H1 (cell line): ENCODE data around the gene VCPKMT. TPM values are rescaled to one million over a fixed set of nuclear protein-coding genes. Genes with fewer than 3 reads are reported as not detected.

ENCODE experiments used
- CTCF ChIA-PET: fragments of 300-600 bp; sonication (Branson Sonifier 250); formaldehyde crosslinking; loops from one replicate; lab custom pipeline; 2021; ENCODE audit not compliant: partially characterized antibody; lab: Charles Lee
- POLR2A ChIA-PET: fragments of 300-600 bp; sonication (Branson Sonifier 250); formaldehyde crosslinking; loops from one replicate; lab custom pipeline; 2021; ENCODE audit warnings: inconsistent platforms; ENCODE audit not compliant: partially characterized antibody; lab: Charles Lee
- DNase-seq, 2 experiments: peaks; one replicate each; pipeline versions ENCODE4 v3.0.0 to v3.0.0-alpha.2; 2010 to 2022; ENCODE audit warnings: low spot score in 2 of 2, low read depth in 1 of 2, mixed read lengths in 1 of 2
- FAIRE-seq: peaks from 2 replicates; lab custom pipeline; 2011; peaks lifted over from hg19 to GRCh38; lab: Jason Lieb, UNC
- H2AFZ ChIP-seq: 2 replicates; pipeline ENCODE4 v1.8.1; 2012; ENCODE audit warnings: low read length, inconsistent platforms
- H2AK5ac ChIP-seq: 2 replicates; pipeline ENCODE4 v1.6.1; 2013; ENCODE audit warnings: low read depth, low read length
- H2BK120ac ChIP-seq: replicated peaks from 2 replicates; pipeline ENCODE3; 2013; ENCODE audit warnings: low read depth, low read length, inconsistent platforms
- H2BK12ac ChIP-seq: 2 replicates; pipeline ENCODE4 v1.6.1; 2013; ENCODE audit warnings: low read depth, low read length
- H2BK15ac ChIP-seq: 2 replicates; pipeline ENCODE4 v1.6.1; 2013; ENCODE audit warnings: low read length
- H2BK20ac ChIP-seq: 2 replicates; pipeline ENCODE4 v1.6.1; 2013; ENCODE audit warnings: low read length
- H2BK5ac ChIP-seq: 2 replicates; pipeline ENCODE4 v1.6.1; 2013; ENCODE audit warnings: low read depth, low read length
- H3K14ac ChIP-seq: 2 replicates; pipeline ENCODE4 v1.6.1; 2013; ENCODE audit warnings: inconsistent platforms; ENCODE audit not compliant: insufficient read length
- H3K18ac ChIP-seq: 2 replicates; pipeline ENCODE4 v1.6.1; 2013; ENCODE audit warnings: low read length; ENCODE audit errors: extremely low read depth
- H3K23ac ChIP-seq: 2 replicates; pipeline ENCODE4 v1.6.1; 2013; ENCODE audit warnings: inconsistent platforms; ENCODE audit not compliant: insufficient read length
- H3K23me2 ChIP-seq: 2 replicates; pipeline ENCODE4 v1.6.1; 2013; ENCODE audit warnings: low read depth, low read length
- H3K27ac ChIP-seq: 2 replicates; pipeline ENCODE4 v1.6.1; 2011; ENCODE audit warnings: low read depth, low read length, inconsistent platforms
- H3K27me3 ChIP-seq, 4 experiments: replicated peaks in 1 of 4; 1 replicate in 1 of 4; 2 replicates in 3 of 4; pipeline versions ENCODE4 v1.6.1 to v1.8.1; 2011 to 2013; ENCODE audit warnings: low read length in 3 of 4, mild to moderate bottlenecking in 3 of 4, inconsistent platforms in 2 of 4, mixed read lengths in 2 of 4, moderate library complexity in 1 of 4; ENCODE audit not compliant: control insufficient read depth in 3 of 4, insufficient read depth in 3 of 4; ENCODE audit errors: extremely low read depth in 1 of 4
- H3K36me3 ChIP-seq, 4 experiments: 2 replicates each; pipeline versions ENCODE4 v1.6.1 to v1.8.1; 2011 to 2013; ENCODE audit warnings: mild to moderate bottlenecking in 4 of 4, low read length in 3 of 4, moderate library complexity in 2 of 4, control low read depth in 1 of 4, inconsistent platforms in 1 of 4; ENCODE audit not compliant: insufficient read depth in 4 of 4, control insufficient read depth in 2 of 4
- H3K4ac ChIP-seq: replicated peaks from 2 replicates; pipeline ENCODE3; 2013; ENCODE audit warnings: low read length, low read depth, mixed read lengths, inconsistent platforms; ENCODE audit not compliant: insufficient read length
- H3K4me1 ChIP-seq, 4 experiments: replicated peaks in 1 of 4; 1 replicate in 1 of 4; 2 replicates in 3 of 4; pipeline versions ENCODE4 v1.6.1 to v1.8.1; 2011 to 2013; ENCODE audit warnings: low read length in 3 of 4, inconsistent platforms in 2 of 4, mixed read lengths in 1 of 4; ENCODE audit not compliant: insufficient read depth in 4 of 4, control insufficient read depth in 3 of 4
- H3K4me2 ChIP-seq, 2 experiments: 2 replicates each; pipeline versions ENCODE4 v1.6.1 to v1.8.1; 2011 to 2013; ENCODE audit warnings: low read depth in 2 of 2, low read length in 2 of 2, control low read depth in 1 of 2, inconsistent platforms in 1 of 2, mild to moderate bottlenecking in 1 of 2; ENCODE audit not compliant: insufficient read depth in 1 of 2
- H3K4me3 ChIP-seq, 4 experiments: fragments of 200-600, 300-600 bp in 1 of 4; sonication (generic), shearing (Covaris generic), sonication (Bioruptor Twin) in 1 of 4; 2 replicates each; pipeline versions ENCODE4 v1.5.1 to v1.8.1; 2011 to 2016; ENCODE audit warnings: low read length in 4 of 4, low read depth in 3 of 4, control low read depth in 2 of 4, inconsistent platforms in 2 of 4, mild to moderate bottlenecking in 2 of 4, mixed read lengths in 1 of 4, moderate library complexity in 1 of 4; ENCODE audit not compliant: insufficient read depth in 2 of 4; ENCODE audit errors: extremely low read depth in 1 of 4
- H3K56ac ChIP-seq: replicated peaks from 2 replicates; pipeline ENCODE3; 2013; ENCODE audit warnings: low read depth, mild to moderate bottlenecking, mixed read lengths, low read length, inconsistent platforms; ENCODE audit not compliant: insufficient read length
- H3K79me1 ChIP-seq: 2 replicates; pipeline ENCODE4 v1.6.1; 2013; ENCODE audit warnings: low read depth, low read length, control low read depth
- H3K79me2 ChIP-seq, 2 experiments: 2 replicates each; pipeline versions ENCODE4 v1.6.1 to v1.8.1; 2012 to 2013; ENCODE audit warnings: low read length in 2 of 2, mild to moderate bottlenecking in 2 of 2, inconsistent platforms in 1 of 2; ENCODE audit not compliant: insufficient read depth in 2 of 2, control insufficient read depth in 1 of 2
- H3K9ac ChIP-seq, 4 experiments: replicated peaks in 1 of 4; 1 replicate in 1 of 4; 2 replicates in 3 of 4; pipeline versions ENCODE4 v1.6.1 to v1.8.1; 2011 to 2013; ENCODE audit warnings: low read depth in 3 of 4, low read length in 3 of 4, control low read depth in 2 of 4, mild to moderate bottlenecking in 2 of 4, moderate library complexity in 2 of 4, inconsistent platforms in 1 of 4; ENCODE audit errors: extremely low read depth in 1 of 4
- H3K9me3 ChIP-seq, 2 experiments: 2 replicates each; pipeline versions ENCODE4 v1.6.1 to v1.8.1; 2012 to 2013; ENCODE audit warnings: mild to moderate bottlenecking in 2 of 2, moderate library complexity in 2 of 2, control low read depth in 1 of 2, inconsistent platforms in 1 of 2, low read depth in 1 of 2, low read length in 1 of 2, mixed read lengths in 1 of 2; ENCODE audit not compliant: insufficient read depth in 2 of 2
- H4K20me1 ChIP-seq, 2 experiments: replicated peaks in 1 of 2; 2 replicates each; pipeline versions ENCODE3 to v1.8.1; 2011 to 2013; ENCODE audit warnings: inconsistent platforms in 2 of 2, low read length in 2 of 2, mild to moderate bottlenecking in 1 of 2; ENCODE audit not compliant: insufficient read depth in 2 of 2, control insufficient read depth in 1 of 2
- H4K5ac ChIP-seq: 2 replicates; pipeline ENCODE4 v1.6.1; 2013; ENCODE audit warnings: low read length, low read depth, mixed read lengths, inconsistent platforms; ENCODE audit not compliant: insufficient read length
- H4K8ac ChIP-seq: 2 replicates; pipeline ENCODE4 v1.8.0; 2013; ENCODE audit warnings: mild to moderate bottlenecking, moderate library complexity, low read length, inconsistent platforms; ENCODE audit not compliant: insufficient read depth; ENCODE audit errors: extremely low read depth
- H4K91ac ChIP-seq: replicated peaks from 2 replicates; pipeline ENCODE3; 2013; ENCODE audit warnings: low read length, mixed read lengths, inconsistent platforms; ENCODE audit not compliant: insufficient read length
- CTBP2 ChIP-seq: IDR thresholded peaks from 2 replicates; pipeline ENCODE4 v1.7.0; 2011; ENCODE audit warnings: borderline replicate concordance, mild to moderate bottlenecking, moderate library complexity, mixed read lengths, low read length; ENCODE audit not compliant: insufficient read depth, insufficient read length
- EP300 ChIP-seq, 2 experiments: IDR thresholded peaks; 1 replicate in 1 of 2; 2 replicates in 1 of 2; pipeline ENCODE4 v1.6.1; 2011 to 2012; ENCODE audit warnings: low read depth in 2 of 2, low read length in 2 of 2, mild to moderate bottlenecking in 2 of 2, borderline replicate concordance in 1 of 2, inconsistent platforms in 1 of 2, moderate library complexity in 1 of 2
- HDAC6 ChIP-seq: IDR thresholded peaks from one replicate; pipeline ENCODE4 v1.7.1; 2012; ENCODE audit warnings: low read depth, mild to moderate bottlenecking, inconsistent platforms, low read length, moderate library complexity
- JUN ChIP-seq: IDR thresholded peaks from 2 replicates; pipeline ENCODE4 v1.6.1; 2011; ENCODE audit warnings: low read depth, mild to moderate bottlenecking, improper control_type of control experiment, low read length
- POLR2AphosphoS5 ChIP-seq: IDR thresholded peaks from 2 replicates; pipeline ENCODE4 v1.6.1; 2011; ENCODE audit warnings: low read depth, low read length
- POU5F1 ChIP-seq: IDR thresholded peaks from 2 replicates; pipeline ENCODE4 v1.6.1; 2011; ENCODE audit warnings: low read depth, mild to moderate bottlenecking, low read length, moderate library complexity
- TAF1 ChIP-seq: IDR thresholded peaks from 2 replicates; pipeline ENCODE4 v1.6.1; 2011; ENCODE audit warnings: mild to moderate bottlenecking, low read depth, low read length
- TAF7 ChIP-seq: optimal IDR thresholded peaks from 2 replicates; pipeline ENCODE3; 2011; ENCODE audit warnings: low read depth, mild to moderate bottlenecking, inconsistent platforms, low read length, moderate library complexity, borderline replicate concordance
- WGBS, 2 experiments: shearing (Covaris generic) in 1 of 2; methylation state at CpG; one replicate each; pipeline versions ENCODE4 v1.1.6 to v1.1.7; 2013 to 2015; ENCODE audit warnings: low lambda C conversion rate in 2 of 2, mixed read lengths in 2 of 2, inconsistent platforms in 1 of 2, low coverage in 1 of 2, missing lambda C conversion rate in 1 of 2; ENCODE audit not compliant: insufficient replicate concordance in 2 of 2, insufficient coverage in 1 of 2, insufficient read length in 1 of 2; ENCODE audit errors: extremely low coverage in 1 of 2, missing lambda C conversion rate in 1 of 2; 5-methylcytosine and 5-hydroxymethylcytosine counted together
- polyA plus RNA-seq, 7 experiments: library from polyadenylated mRNA; depleted of rRNA in 3 of 7; stranded (reverse) in 5 of 7; unstranded in 2 of 7; fragments of >200 nt in 5 of 7; fragments of 200-250 nt in 2 of 7; gene quantifications; 1 replicate in 5 of 7; 2 replicates in 1 of 7; 4 replicates in 1 of 7; pipeline versions ENCODE4 v1.2.1 to v1.2.3, GENCODE V29; 2011 to 2013; ENCODE audit warnings: missing spikeins in 2 of 7, mixed read lengths in 2 of 7
- total RNA-seq: library from RNA; stranded (reverse); fragmentation: NEBNext Ultra II Directional; extraction: Animal tissue kit (Norgen Biotek cat#: 25700); gene quantifications from 2 replicates; pipeline ENCODE4 v1.2.1, GENCODE V29; 2021

The VCPKMT gene
- total and polyA plus RNA-seq, 2 of the 8 experiments (the other 6 are each of a cell fraction or from before 2014, with no cell fraction given) = 3.8 to 7.1 TPM

- H3K4ac ChIP-seq = no peak overlapping the region
- no peak overlapping the region for H4K8ac ChIP-seq
- H2BK20ac ChIP-seq = no peak overlapping the region
- no peak overlapping the region for H3K18ac ChIP-seq
- no peak overlapping the region for H3K27ac ChIP-seq
- no peak for FAIRE-seq
- no peak overlapping the region for H3K4me3 ChIP-seq
- H3K79me1 ChIP-seq = no peaks in the 10 kb centered on the region; the same call in 1 of the 2 replicates
- peaks cover 0 to 5% of the 10 kb centered on the region in 2 experiments for H4K20me1 ChIP-seq
- no peak overlapping the region for H2BK15ac ChIP-seq
- H2BK120ac ChIP-seq = no peak overlapping the region
- H3K14ac ChIP-seq = no peak overlapping the region
- H3K27me3 ChIP-seq = no peaks in the 10 kb centered on the region
- no peak overlapping the region for H3K23ac ChIP-seq
- no peak overlapping the region for H3K9ac ChIP-seq
- H3K56ac ChIP-seq = no peak overlapping the region
- CTCF ChIA-PET = interaction anchor here (0.6 to 7.6 kb wide), 8 partner anchors 8 to 244 kb away, joined by 3 to 90 read pairs (median 4); partner anchors contain the start of gene VCPKMT
- no peaks in the 10 kb centered on the region; a peak in 1 of 7 replicates for H3K4me1 ChIP-seq
- no peak overlapping the region for H2BK12ac ChIP-seq
- H3K36me3 ChIP-seq = peaks cover 6 to 49% (median 33%) of the 10 kb centered on the region in 4 experiments; a peak in 7 of 8 replicates
- no peak overlapping the region for H2AK5ac ChIP-seq
- 90% methylated on average over 2 of the region's 2 CpGs; no CpG with 5 or more reads in 1 of the 2 experiments for WGBS, 2 experiments
- TF ChIP-seq HDAC6 (no peak), TAF7 (no peak), POLR2AphosphoS5 (0 out of 2 replicates have a peak, but pooled peaks have one; percentile 21), POU5F1 (no peak), JUN (no peak), EP300 (IDR thresholded peaks at IDR 0.05; ENCODE audit: borderline replicate concordance in 1 of 2, low read depth in 2 of 2, low read length in 2 of 2) (no peak), CTBP2 (no peak), TAF1 (no peak)
- peak overlapping the region in 1 of 2 experiments; percentile 11; a peak in 1 of 4 replicates for H3K4me2 ChIP-seq
- no peak overlapping the region for H4K5ac ChIP-seq
- H3K9me3 ChIP-seq = no peaks in the 10 kb centered on the region
- POLR2A ChIA-PET = interaction anchor here (0.6 to 2.9 kb wide), 12 partner anchors 9 to 597 kb away, joined by 3 to 27 read pairs (median 4); partner anchors contain the start of genes NEMF, SOS2 and VCPKMT
- H3K79me2 ChIP-seq = no peaks in the 10 kb centered on the region
- H3K23me2 ChIP-seq = no peaks in the 10 kb centered on the region
- no peak overlapping the region for H2AFZ ChIP-seq
- no peak overlapping the region for H2BK5ac ChIP-seq
- H4K91ac ChIP-seq = no peak overlapping the region
- DNase-seq = no peak
These were observed 8.5 kb downstream of the VCPKMT start for GRCh38 chr14:50107850-50108249.
